GM18951 (cell line): ENCODE results near the gene CEND1.

ENCODE experiments used
- POLR2A ChIP-seq: IDR thresholded peaks from 4 replicates; pipeline ENCODE4 v1.6.1; 2011; ENCODE audit warnings: mild to moderate bottlenecking; ENCODE audit not compliant: insufficient read length, insufficient read depth; ENCODE audit errors: extremely low read depth
- in situ Hi-C: fragments of 300-500 bp; cut with MboI; formaldehyde crosslinking; loops from one replicate; pipeline ENCODE4 v1.12.0; 2022; ENCODE audit warnings: low sequenced_read_pairs, mixed read lengths, inconsistent platforms; ENCODE audit not compliant: unreplicated experiment

Gene CEND1

GRCh38 chr11:824292-824880 lies 34.5 kb upstream of the CEND1 start:
- in situ Hi-C loops: no loop called here
- TF ChIP-seq POLR2A: no peak

- in situ Hi-C loops: no loop called here
- TF ChIP-seq POLR2A: no peak
Measured at GRCh38 chr11:823441-824291, 33.8 kb upstream of the CEND1 start.

GRCh38 chr11:821512-822371 lies 31.9 kb upstream of the CEND1 start:
- no peak for TF ChIP-seq POLR2A
- in situ Hi-C loops: no loop called here

GRCh38 chr11:820655-821511 lies 31.0 kb upstream of the CEND1 start:
- in situ Hi-C loops: no loop called here
- TF ChIP-seq POLR2A: no peak

- TF ChIP-seq POLR2A: peak; percentile 14
- in situ Hi-C loops: no loop called here
Measured at GRCh38 chr11:819943-820649, 30.2 kb upstream of the CEND1 start.

GRCh38 chr11:819129-819931 lies 29.4 kb upstream of the CEND1 start:
- in situ Hi-C loops: no loop called here
- TF ChIP-seq POLR2A: peak; percentile 95

GRCh38 chr11:818396-819128 lies 28.7 kb upstream of the CEND1 start, which contains the start of gene PNPLA2:
Gene PNPLA2 (plus strand): TSS chr11:818914. CDS start chr11:819719, 805 bp downstream.
- in situ Hi-C loops: no loop called here
- TF ChIP-seq POLR2A: no peak

GRCh38 chr11:816433-816779 lies 26.5 kb upstream of the CEND1 start:
- no peak for TF ChIP-seq POLR2A
- in situ Hi-C loops: no loop called here

GRCh38 chr11:815675-816432 lies 26.0 kb upstream of the CEND1 start:
- in situ Hi-C loops: no loop called here
- TF ChIP-seq POLR2A: peak; percentile 25

GRCh38 chr11:813456-814096 lies 23.7 kb upstream of the CEND1 start:
- peak; percentile 22 for TF ChIP-seq POLR2A
- in situ Hi-C loops: no loop called here
